Ovary (tissue), 9 donors: ENCODE results near the gene SYK. TPM values are rescaled to one million over a fixed set of nuclear protein-coding genes. Genes with fewer than 3 reads are reported as not detected.

Experiments used
- DNase-seq, 5 donors: peaks; one replicate each; pipeline ENCODE4 v3.0.0-alpha.2; 2019 to 2020
- H3K27ac ChIP-seq, 2 donors: fragments of 200-600 bp; one replicate each; pipeline versions ENCODE4 v1.5.1 to v1.8.0; 2019 to 2022
- H3K27me3 ChIP-seq: fragments of 200-600 bp; one replicate; pipeline ENCODE4 v1.8.0; 2022
- H3K36me3 ChIP-seq: fragments of 200-600 bp; sonication (generic); one replicate; pipeline ENCODE4 v1.5.1; 2019
- H3K4me1 ChIP-seq: one replicate; pipeline ENCODE4 v1.8.1; 2013; ENCODE audit warnings: mild to moderate bottlenecking, moderate library complexity; ENCODE audit not compliant: insufficient read depth
- H3K4me3 ChIP-seq: fragments of 200-600 bp; sonication (generic); one replicate; pipeline ENCODE4 v1.5.1; 2017
- H3K9me3 ChIP-seq, 2 donors: fragments of 200-600 bp in 1 of 2; sonication (generic) in 1 of 2; one replicate each; pipeline versions ENCODE4 v1.5.1 to v1.8.1; 2013 to 2019; ENCODE audit warnings: mild to moderate bottlenecking in 1 of 2, moderate library complexity in 1 of 2
- CTCF ChIP-seq, 3 donors: fragments of 450-650 bp in 2 of 3; fragments of 200-600 bp in 1 of 3; IDR thresholded peaks; one replicate each; pipeline versions ENCODE4 v1.5.1 to v1.8.0; 2016 to 2022; ENCODE audit warnings: antibody characterized with exemption in 3 of 3, mild to moderate bottlenecking in 1 of 3
- EP300 ChIP-seq: sonication (generic); formaldehyde crosslinking; IDR thresholded peaks from one replicate; pipeline ENCODE4 v1.6.1; 2017; ENCODE audit warnings: antibody characterized with exemption
- POLR2A ChIP-seq: fragments of 450-650 bp; IDR thresholded peaks from one replicate; pipeline ENCODE4 v1.6.1; 2017; ENCODE audit warnings: antibody characterized with exemption, mild to moderate bottlenecking, moderate library complexity
- WGBS, 3 donors: extraction: QIAGEN DNeasy Blood & Tissue Kit in 1 of 3; methylation state at CpG; one replicate each; pipeline versions ENCODE4 v1.1.5 to v1.1.7; 2013 to 2017; 5-methylcytosine and 5-hydroxymethylcytosine counted together
- intact Hi-C, 4 donors: fragments of 100-400 bp; cut with DNase I; formaldehyde crosslinking; loops; one replicate each; pipeline versions ENCODE4 v1.11.0 to v1.15.1; 2022 to 2023
- polyA plus RNA-seq, 2 donors: library from polyadenylated mRNA; stranded (reverse); fragments of 200-250 nt in 1 of 2; fragments of 350-450 nt in 1 of 2; fragmentation: Illumina TruSeq in 1 of 2; extraction: RNeasy Lipid Tissue Mini Kit (QIAGEN cat#74804) in 1 of 2; gene quantifications; one replicate each; pipeline ENCODE4 v1.2.3, GENCODE V29; 2013 to 2014
- total RNA-seq, 7 donors: library from RNA; depleted of rRNA in 2 of 7; stranded (reverse); fragments of >200 nt in 2 of 7; fragmentation: NEBNext Ultra II Directional in 3 of 7; extraction: Animal tissue kit (Norgen Biotek cat#: 25700) in 3 of 7; gene quantifications; one replicate each; pipeline versions ENCODE4 v1.1.0 to v1.2.4, GENCODE V29; 2016 to 2023
- donor health status: DM: no; HTN: no; CAD: no; lungs with moderate emphysema.
- donor health status: DM: no; HTN: no; CAD: no.
- donor health status: Bipolar disorder and iron deficiency.
- donor health status: DM: yes; HTN: yes; CAD: no.
- donor health status: DM: no; HTN: no; CAD: no.
- donor health status: DM: yes; HTN: yes; CAD: no.

The SYK gene
- total and polyA plus RNA-seq, 9 donors, result 1.4 to 12.0 (median 8.6) TPM

GRCh38 chr9:90805006-90805996 is 3.7 kb downstream of the SYK start:
- Histone ChIP-seq H3K4me1 (no peaks in the 10 kb centered on the region), H3K36me3 (no peaks in the 10 kb centered on the region), H3K27me3 (no peaks in the 10 kb centered on the region), H3K27ac (no peak overlapping the region), H3K9me3 (no peaks in the 10 kb centered on the region), H3K4me3 (no peak overlapping the region)
- TF ChIP-seq POLR2A (no peak), CTCF (IDR thresholded peaks at IDR 0.05) (no peak)
- intact Hi-C loops, result no loop called here
- WGBS, 3 donors, result 64 to 70% (median 67%) methylated on average over 6 of the region's 6 CpGs
- DNase-seq, result no peak

GRCh38 chr9:90807006-90807405 is 5.4 kb downstream of the SYK start:
- intact Hi-C loops, result no loop called here
- DNase-seq, result no peak
- WGBS, 3 donors, result 91 to 93% (median 91%) methylated on average over 3 of the region's 3 CpGs
- Histone ChIP-seq H3K4me3 (no peak overlapping the region), H3K4me1 (no peaks in the 10 kb centered on the region), H3K36me3 (no peaks in the 10 kb centered on the region), H3K27ac (no peak overlapping the region), H3K9me3 (no peaks in the 10 kb centered on the region), H3K27me3 (no peaks in the 10 kb centered on the region)
- TF ChIP-seq CTCF (IDR thresholded peaks at IDR 0.05) (no peak), EP300 (no peak), POLR2A (no peak)

- no peak overlapping the region for H3K4me3 ChIP-seq
- WGBS, 3 donors, result 68 to 74% (median 72%) methylated on average over 6 of the region's 6 CpGs
- TF ChIP-seq EP300 (no peak), CTCF (IDR thresholded peaks at IDR 0.05) (no peak), POLR2A (no peak)
- no peaks in the 10 kb centered on the region for H3K27me3 ChIP-seq
- no peaks in the 10 kb centered on the region for H3K4me1 ChIP-seq
- no peaks in the 10 kb centered on the region for H3K9me3 ChIP-seq
- intact Hi-C loops, result no loop called here
- no peaks in the 10 kb centered on the region for H3K36me3 ChIP-seq
- H3K27ac ChIP-seq, result no peak overlapping the region
- no peak for DNase-seq
Observed at GRCh38 chr9:90808398-90808797, 6.8 kb downstream of the SYK start.

- no peak overlapping the region for H3K27ac ChIP-seq
- H3K9me3 ChIP-seq, result no peaks in the 10 kb centered on the region
- intact Hi-C loops, result no loop called here
- no peaks in the 10 kb centered on the region for H3K4me1 ChIP-seq
- no peak for DNase-seq
- no peak overlapping the region for H3K4me3 ChIP-seq
- TF ChIP-seq CTCF (IDR thresholded peaks at IDR 0.05) (no peak), EP300 (no peak), POLR2A (no peak)
- H3K27me3 ChIP-seq, result no peaks in the 10 kb centered on the region
- no peaks in the 10 kb centered on the region for H3K36me3 ChIP-seq
- 87 to 92% (median 88%) methylated on average over 8 of the region's 8 CpGs for WGBS, 3 donors
Observed at GRCh38 chr9:90808890-90809685, 7.5 kb downstream of the SYK start.
